ENCODE results near the gene CEP295NL.

CEP295NL gene

GRCh38 chr17:78889531-78889930, 13.5 kb downstream of the CEP295NL start:
- peak; percentile 43 for DNase-seq (ENCODE audit: extremely low read depth, insufficient read length)
- Histone ChIP-seq H3K36me3 (ENCODE audit: control insufficient read depth, insufficient read depth, low read length) (no peaks in the 10 kb centered on the region), H3K27me3 (replicated peaks; ENCODE audit: control insufficient read depth, insufficient read depth, low read length) (no peaks in the 10 kb centered on the region), H3K4me3 (replicated peaks; ENCODE audit: low read depth, low read length) (no peak overlapping the region)
- no peak for TF ChIP-seq CTCF (IDR thresholded peaks at IDR 0.05; ENCODE audit: insufficient read depth, low read length, poor library complexity, severe bottlenecking)

GRCh38 chr17:78888941-78889518, 14.0 kb downstream of the CEP295NL start:
- H3K36me3 ChIP-seq (ENCODE audit: control insufficient read depth, insufficient read depth, low read length) = no peaks in the 10 kb centered on the region
- no peak overlapping the region for H3K4me3 ChIP-seq (replicated peaks; ENCODE audit: low read depth, low read length)
- no peaks in the 10 kb centered on the region for H3K27me3 ChIP-seq (replicated peaks; ENCODE audit: control insufficient read depth, insufficient read depth, low read length)
- no peak for DNase-seq (ENCODE audit: extremely low read depth, insufficient read length)
- no peak for TF ChIP-seq CTCF (IDR thresholded peaks at IDR 0.05; ENCODE audit: insufficient read depth, low read length, poor library complexity, severe bottlenecking)

- TF ChIP-seq CTCF (IDR thresholded peaks at IDR 0.05; ENCODE audit: insufficient read depth, low read length, poor library complexity, severe bottlenecking) = no peak
- H3K27me3 ChIP-seq (replicated peaks; ENCODE audit: control insufficient read depth, insufficient read depth, low read length) = no peaks in the 10 kb centered on the region
- H3K4me3 ChIP-seq (replicated peaks; ENCODE audit: low read depth, low read length) = no peak overlapping the region
- H3K36me3 ChIP-seq (ENCODE audit: control insufficient read depth, insufficient read depth, low read length) = no peaks in the 10 kb centered on the region
- no peak for DNase-seq (ENCODE audit: extremely low read depth, insufficient read length)
Measured at GRCh38 chr17:78886954-78887353, 16.0 kb downstream of the CEP295NL start.

GRCh38 chr17:78885956-78886355, 17.0 kb downstream of the CEP295NL start:
- Histone ChIP-seq H3K36me3 (ENCODE audit: control insufficient read depth, insufficient read depth, low read length) (no peaks in the 10 kb centered on the region), H3K27me3 (replicated peaks; ENCODE audit: control insufficient read depth, insufficient read depth, low read length) (no peaks in the 10 kb centered on the region), H3K4me3 (replicated peaks; ENCODE audit: low read depth, low read length) (no peak overlapping the region)
- TF ChIP-seq CTCF (IDR thresholded peaks at IDR 0.05; ENCODE audit: insufficient read depth, low read length, poor library complexity, severe bottlenecking) = no peak
- no peak for DNase-seq (ENCODE audit: extremely low read depth, insufficient read length)

GRCh38 chr17:78884876-78885667, 17.9 kb downstream of the CEP295NL start:
- no peak for TF ChIP-seq CTCF (IDR thresholded peaks at IDR 0.05; ENCODE audit: insufficient read depth, low read length, poor library complexity, severe bottlenecking)
- Histone ChIP-seq H3K36me3 (ENCODE audit: control insufficient read depth, insufficient read depth, low read length) (no peaks in the 10 kb centered on the region), H3K4me3 (replicated peaks; ENCODE audit: low read depth, low read length) (no peak overlapping the region), H3K27me3 (replicated peaks; ENCODE audit: control insufficient read depth, insufficient read depth, low read length) (no peaks in the 10 kb centered on the region)
- DNase-seq (ENCODE audit: extremely low read depth, insufficient read length) = no peak

Data from GM06990 (cell line).